IMR-90 (cell line): ENCODE measurements around the gene STX8.

Experiments used
- MXI1 ChIP-seq: IDR thresholded peaks from 2 replicates; pipeline ENCODE4 v1.6.1; 2012; ENCODE audit warnings: low read depth, mild to moderate bottlenecking, low read length, moderate library complexity, borderline replicate concordance
- TF ChIP-seq, protein P1 (sequence below): conservative IDR thresholded peaks from 2 replicates; pipeline ENCODE4 v1.5.1; 2012; ENCODE audit warnings: mild to moderate bottlenecking, low read depth, low read length, improper control_type of control experiment

DNA sequence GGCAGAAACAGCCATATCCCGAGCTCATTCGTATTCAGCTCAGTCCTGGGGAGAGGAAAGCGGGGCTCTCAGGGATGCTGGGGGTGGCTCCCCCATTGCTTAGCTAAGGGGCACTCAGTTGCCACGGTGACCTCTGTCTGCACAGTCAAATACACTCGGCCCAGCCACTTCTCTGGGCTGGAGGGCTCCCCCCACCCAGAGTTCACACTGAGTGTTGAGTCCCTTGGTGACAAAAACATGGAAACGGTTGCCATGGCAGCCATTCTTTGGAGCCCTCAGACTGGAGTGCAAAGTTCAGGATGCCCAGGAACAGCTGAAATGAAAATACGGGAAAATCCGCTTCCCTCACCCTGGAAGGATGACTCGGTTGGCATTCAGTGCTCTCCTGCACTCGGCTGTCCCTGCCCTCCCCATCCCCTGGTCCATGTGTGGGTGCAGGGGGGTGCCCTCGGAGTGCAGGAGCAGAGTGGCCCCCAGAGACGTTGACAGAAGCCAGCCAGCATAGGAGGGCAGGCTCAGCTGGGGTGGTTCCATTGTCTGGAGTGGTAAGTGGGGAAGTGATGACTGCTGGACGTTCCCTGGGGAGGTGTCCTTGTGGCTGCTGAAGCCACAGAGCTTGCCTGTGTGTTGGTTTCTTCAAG is 337.8 kb downstream of the STX8 start:
- TF ChIP-seq, protein P1, sequence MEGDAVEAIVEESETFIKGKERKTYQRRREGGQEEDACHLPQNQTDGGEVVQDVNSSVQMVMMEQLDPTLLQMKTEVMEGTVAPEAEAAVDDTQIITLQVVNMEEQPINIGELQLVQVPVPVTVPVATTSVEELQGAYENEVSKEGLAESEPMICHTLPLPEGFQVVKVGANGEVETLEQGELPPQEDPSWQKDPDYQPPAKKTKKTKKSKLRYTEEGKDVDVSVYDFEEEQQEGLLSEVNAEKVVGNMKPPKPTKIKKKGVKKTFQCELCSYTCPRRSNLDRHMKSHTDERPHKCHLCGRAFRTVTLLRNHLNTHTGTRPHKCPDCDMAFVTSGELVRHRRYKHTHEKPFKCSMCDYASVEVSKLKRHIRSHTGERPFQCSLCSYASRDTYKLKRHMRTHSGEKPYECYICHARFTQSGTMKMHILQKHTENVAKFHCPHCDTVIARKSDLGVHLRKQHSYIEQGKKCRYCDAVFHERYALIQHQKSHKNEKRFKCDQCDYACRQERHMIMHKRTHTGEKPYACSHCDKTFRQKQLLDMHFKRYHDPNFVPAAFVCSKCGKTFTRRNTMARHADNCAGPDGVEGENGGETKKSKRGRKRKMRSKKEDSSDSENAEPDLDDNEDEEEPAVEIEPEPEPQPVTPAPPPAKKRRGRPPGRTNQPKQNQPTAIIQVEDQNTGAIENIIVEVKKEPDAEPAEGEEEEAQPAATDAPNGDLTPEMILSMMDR, result no peak
- TF ChIP-seq MXI1, result no peak
